Tongue (tissue), 2 donors: ENCODE data around the gene ELF3. TPM values are rescaled to one million over a fixed set of nuclear protein-coding genes. Genes with fewer than 3 reads are reported as not detected.
"Not testable (repeated sequence)": the region's sequence is repeated elsewhere in the genome, so short reads cannot be mapped to it uniquely, and the experiment has no call there.

ENCODE experiments used
- DNase-seq: peaks from one replicate; pipeline ENCODE4 v3.0.0-alpha.2; 2015
- total RNA-seq: library from RNA; depleted of rRNA; stranded (reverse); fragments of >200 nt; gene quantifications from one replicate; pipeline ENCODE4 v1.2.3, GENCODE V29; 2014

ELF3 gene
- total RNA-seq, result 122 TPM

DNA sequence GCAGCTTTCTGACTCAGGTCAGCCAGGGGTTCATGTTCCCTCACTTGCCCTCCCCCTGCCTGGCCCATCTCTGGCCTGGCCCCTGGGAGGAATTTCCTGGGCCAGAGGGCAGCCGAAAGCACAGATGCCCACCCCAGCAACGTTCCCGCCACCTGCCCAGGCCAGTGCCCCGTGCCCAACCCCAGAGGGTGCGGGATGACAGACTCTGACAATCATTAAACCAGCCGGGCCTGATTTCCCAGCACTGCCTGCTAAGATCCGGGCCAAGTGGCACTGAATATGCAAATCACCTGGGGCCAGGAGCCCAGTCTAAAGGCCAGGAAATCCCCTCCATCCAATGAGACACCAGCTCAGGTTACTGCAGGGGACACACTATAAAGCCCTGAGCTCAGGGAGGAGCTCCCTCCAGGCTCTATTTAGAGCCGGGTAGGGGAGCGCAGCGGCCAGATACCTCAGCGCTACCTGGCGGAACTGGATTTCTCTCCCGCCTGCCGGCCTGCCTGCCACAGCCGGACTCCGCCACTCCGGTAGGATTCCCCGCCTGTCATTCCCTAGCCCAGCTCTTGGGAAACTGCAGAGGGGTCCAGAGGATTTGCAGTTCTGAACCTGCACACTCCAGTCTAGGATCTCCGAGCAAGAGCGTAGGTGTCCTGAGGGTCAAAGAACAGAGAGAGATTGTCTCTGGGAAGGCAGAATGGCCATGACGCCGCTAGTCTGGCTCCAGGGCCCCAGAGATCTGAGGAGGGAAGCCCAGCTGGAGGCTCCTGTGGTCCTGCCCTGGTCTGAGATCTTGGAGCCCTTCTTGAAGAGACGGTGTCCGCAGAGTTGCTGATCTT, at the start of gene ELF3:
Gene ELF3, plus strand, starts transcription at position 408 of the 836 bp plus-strand sequence. CDS start 550 bp downstream, outside the sequence.
- peak; percentile 52 for DNase-seq

DNA sequence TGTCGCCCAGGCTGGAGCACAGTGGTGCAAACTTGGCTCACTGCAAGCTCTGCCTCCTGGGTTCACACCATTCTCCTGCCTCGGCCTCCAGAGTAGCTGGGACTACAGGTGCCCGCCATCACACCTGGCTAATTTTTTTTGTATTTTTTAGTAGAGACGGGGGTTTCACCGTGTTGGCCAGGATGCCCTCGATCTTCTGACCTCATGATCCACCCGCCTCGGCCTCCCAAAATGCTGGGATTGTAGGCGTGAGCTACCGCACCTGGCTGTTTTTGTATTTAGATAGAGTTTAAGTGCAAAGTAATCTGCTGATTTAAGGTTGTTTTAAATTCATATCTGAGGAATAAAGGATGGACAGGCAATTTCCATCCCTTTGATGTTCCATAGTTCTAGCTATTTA, 48.0 kb upstream of the ELF3 start:
- not testable (repeated sequence) for DNase-seq

DNA sequence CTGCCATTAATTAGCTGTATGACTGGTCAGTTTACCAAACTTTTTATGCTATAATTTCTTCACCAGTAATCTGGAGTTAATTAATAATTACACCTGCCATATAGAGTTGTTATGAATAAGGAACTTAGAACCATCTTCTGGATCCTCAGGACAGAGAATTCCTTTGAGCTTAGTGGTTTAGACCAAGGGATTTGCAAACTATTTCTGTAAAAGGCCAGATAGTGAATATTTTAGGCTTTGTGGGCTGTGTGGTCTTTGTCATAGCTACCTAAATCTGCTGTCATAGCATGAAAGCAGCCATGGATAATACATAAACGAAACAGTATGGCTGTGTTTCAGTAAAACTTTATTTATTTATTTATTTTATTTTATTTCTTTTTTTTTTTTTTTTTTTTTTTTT, 46.1 kb upstream of the ELF3 start:
- no peak for DNase-seq

DNA sequence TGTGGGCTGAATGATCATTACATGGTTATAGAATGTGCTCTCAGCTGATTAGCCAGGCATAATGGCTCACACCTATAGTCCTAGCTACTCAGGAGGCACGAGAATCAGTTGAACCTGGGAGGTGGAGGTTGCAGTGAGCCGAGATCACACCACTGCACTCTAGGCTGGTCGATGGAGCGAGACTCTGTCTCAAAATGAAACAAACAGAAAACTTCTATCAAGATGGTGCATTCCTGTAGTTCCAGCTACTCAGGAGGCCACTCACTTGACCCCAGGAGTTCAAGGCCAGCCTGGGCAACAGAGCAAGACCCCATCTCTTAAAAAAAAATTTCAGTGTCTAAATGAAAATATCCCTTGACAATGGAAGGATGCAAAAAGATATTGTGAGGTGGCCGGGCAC, 44.2 kb upstream of the ELF3 start:
- DNase-seq, result no peak

DNA sequence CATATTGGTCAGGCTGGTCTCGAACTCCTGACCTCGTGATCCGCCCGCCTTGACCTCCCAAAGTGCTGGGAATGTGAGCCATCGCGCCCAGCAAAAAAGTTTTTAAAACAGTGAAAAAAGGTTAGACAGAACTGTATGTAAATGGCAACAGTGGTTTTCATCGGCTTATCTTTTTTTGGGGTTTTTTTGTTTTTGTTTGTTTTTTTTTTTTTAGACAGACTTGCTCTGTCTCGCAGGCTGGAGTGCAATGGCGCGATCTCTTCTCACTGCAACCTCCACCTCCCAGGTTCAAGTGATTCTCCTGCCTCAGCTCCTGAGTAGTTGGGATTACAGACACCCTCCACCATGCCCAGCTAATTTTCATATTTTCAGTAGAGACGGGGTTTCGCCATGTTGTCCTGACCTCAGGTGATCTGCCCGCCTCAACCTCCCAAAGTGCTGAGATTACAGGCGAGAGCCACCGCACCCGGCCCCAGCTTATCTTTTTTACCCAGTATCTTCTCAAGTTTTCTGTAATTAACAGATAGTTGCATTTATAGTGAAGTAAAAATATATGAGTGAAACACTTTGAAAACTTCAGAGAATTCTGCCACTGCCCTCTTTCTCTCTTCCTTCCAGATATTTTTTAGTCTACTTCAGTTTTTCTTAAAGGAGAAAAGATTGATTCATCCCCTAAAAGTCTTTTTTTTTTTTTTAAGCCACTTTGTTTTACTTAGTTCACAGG, 42.0 kb upstream of the ELF3 start:
- no peak for DNase-seq

DNA sequence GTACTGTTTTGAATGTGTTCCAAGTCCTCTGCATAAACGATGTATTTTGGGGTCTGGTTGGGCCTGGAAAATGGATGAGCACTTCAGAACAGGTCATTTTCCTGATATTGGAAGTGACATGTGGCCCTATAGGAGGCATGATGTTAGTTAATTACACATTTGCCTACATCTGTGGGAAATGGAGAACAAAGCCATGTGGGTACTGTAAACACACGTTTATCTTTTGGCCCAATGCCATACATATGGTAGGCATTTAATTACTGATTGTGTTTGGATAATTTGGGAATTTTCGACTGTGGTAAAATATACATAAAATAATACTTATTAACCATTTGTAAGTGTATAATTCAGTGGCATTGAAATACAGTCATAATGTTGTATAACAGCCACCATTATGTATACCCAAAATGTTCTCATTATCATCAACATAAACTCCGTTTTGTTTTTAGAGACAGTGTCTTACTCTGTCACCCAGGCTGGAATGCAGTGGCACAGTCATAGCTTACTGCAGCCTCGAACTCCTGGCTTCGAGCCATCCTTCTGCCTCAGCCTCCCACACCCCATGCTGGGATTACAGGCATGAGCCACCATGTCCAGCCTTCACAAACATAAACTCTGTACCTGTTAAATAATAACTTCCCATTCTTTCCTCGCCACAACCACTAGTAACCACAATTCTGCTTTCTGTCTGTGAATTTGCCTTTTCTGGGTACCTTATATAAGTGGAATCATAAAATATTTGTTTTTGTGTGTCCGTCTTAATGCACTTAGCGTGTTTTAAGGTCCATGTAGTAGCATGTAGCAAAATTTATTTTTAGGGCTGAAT, 39.8 kb upstream of the ELF3 start:
- DNase-seq, result no peak

DNA sequence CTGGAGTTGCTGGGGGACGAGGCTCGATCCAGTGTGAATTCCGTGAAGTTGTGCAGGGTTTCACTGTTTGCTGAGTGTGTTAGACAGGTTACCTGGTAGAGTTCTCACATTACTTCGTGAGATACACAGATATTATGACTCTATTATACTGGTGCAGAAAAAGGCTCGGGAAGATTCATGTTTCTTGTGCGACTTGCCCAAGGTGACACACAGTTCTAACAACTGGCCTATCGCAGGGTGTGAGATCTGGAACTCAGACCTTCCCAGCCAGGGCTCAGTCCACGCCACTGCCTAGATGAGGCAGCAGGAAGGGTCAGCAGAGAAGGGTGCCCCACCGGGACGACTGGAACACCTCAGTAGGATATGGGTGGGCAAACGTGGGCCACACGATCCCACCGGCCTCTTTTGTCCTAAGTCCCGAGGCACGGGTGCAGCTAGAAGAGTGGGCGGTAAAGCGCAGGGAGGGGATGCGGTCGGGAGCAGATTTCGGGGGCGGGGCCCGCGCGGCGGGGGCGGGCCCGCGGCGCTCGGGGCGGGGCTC, 28.2 kb upstream of the ELF3 start:
- DNase-seq, result peak; percentile 75

DNA sequence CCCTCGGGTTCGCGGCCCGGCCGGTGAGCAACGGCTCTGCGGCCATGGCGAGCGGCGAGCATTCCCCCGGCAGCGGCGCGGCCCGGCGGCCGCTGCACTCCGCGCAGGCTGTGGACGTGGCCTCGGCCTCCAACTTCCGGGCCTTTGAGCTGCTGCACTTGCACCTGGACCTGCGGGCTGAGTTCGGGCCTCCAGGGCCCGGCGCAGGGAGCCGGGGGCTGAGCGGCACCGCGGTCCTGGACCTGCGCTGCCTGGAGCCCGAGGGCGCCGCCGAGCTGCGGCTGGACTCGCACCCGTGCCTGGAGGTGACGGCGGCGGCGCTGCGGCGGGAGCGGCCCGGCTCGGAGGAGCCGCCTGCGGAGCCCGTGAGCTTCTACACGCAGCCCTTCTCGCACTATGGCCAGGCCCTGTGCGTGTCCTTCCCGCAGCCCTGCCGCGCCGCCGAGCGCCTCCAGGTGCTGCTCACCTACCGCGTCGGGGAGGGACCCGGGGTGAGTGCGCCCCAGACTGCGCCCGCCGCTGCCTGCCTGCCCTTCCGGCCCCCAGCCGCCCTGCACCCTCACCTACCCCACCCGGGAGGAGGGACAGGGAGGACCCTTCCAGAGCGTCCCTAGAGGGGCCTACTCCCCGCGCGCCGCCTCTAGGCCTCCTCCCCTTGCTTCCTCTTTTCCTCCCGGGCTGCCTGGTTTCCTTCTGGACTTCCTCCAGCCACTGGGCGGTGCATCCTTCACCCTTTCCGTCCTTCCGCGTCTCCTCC, 27.6 kb upstream of the ELF3 start, which contains the start of gene RNPEP:
Gene RNPEP, plus strand, starts transcription at position 26 of the 757 bp plus-strand sequence. Its CDS starts 19 bp downstream, at position 45.
- peak; percentile 65 for DNase-seq

DNA sequence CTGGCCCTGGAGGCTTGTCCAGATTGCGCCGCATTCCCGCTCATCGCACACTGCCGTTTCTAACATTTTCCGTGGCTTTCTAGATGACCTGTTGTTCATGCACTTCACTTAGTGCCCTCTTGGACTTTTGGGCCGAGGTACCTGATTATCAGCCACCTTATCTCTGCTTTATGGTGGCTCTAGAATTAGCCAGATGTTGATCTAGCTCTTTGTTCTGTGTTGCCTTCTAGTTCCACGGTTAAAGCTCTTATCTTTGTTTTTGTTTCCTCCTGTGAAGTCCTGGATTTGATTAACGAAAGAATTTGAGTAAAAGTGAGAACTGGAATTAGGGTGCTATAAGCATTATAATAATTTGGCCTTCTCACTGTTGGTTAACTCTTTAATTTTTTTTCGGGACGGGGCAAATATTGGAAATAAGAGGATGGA, 27.0 kb upstream of the ELF3 start:
- DNase-seq, result no peak

DNA sequence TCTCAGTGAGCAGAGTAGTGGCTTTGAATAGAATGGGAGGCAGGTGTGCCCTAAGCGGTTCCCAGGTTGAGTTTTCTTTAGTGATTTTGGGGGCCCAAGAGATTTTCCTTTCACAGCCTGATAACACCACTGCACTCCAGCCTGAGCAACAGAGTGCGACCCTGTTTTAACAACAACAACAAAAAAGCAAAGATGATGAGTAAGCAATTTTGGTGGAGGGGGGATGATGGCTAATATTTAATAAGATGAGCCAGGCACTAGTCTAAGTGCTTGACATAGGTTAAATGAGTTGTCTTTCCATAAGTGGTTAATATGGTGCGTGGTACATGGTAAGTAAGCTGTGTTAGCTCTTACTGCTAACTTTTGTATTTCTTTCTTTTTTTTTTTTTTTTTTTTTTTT, 25.9 kb upstream of the ELF3 start:
- no peak for DNase-seq

DNA sequence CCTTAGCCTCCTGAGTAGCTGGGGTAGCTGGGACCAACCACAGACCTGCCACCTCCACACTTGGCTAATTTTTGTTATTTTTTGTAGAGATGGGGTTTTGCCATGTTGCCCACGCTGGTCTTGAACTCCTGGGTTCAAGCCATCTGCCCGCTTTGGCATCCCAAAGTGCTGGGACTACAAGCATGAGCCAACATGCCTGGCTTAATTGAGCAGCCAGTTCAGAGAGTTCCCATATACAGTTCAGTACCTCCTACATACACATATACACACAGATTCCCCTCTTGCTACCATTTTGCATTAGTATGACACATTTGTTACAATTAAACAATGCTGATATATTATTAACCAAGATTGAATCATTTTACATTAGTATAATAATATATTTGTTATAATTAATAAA, 25.0 kb upstream of the ELF3 start:
- no peak for DNase-seq

DNA sequence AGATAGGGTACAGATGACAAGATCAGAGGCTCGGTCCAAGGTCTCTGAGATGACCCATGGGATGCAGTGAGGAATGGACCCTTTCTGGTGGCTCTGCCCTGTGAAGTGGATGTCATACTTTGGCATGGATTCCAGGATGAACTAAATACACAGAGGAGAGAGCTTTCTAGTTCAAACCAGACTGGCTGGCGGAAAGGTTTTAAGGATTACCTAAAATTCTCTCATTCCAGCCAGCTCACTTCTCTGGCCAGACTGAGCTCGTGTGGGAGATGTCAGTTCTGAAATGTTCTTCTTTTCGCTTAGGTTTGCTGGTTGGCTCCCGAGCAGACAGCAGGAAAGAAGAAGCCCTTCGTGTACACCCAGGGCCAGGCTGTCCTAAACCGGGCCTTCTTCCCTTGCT, 21.8 kb upstream of the ELF3 start:
- no peak for DNase-seq

DNA sequence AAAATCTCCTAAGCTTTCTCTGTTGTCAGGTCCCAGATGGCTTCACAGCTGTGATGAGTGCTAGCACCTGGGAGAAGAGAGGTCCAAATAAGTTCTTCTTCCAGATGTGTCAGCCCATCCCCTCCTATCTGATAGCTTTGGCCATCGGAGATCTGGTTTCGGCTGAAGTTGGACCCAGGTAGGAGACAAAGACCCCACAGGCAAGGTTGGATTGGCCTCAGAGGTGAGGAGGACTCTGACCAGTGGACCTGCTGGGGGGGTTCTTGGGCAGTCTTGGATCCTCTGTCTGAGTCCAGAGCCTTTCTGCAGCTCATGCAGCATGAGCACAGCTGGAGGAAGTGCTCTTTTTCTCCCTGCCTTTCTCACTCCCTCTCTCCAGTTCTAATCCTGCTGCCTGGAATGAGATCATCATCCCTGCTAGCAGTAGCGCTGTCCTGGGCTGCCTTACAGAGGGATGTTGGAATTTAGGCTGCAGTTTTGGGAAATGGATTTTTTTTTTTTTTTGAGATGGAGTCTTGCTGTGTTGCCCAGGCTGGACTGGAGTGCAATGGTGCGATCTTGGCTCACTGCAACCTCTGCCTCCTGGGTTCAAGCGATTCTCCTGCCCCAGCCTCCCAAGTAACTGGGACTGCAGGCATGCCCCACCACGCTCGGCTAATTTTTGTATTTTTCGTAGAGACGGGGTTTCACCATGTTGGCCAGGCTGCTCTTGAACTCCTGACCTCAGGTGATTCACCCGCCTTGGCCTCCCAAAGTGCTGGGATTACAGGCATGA, 20.8 kb upstream of the ELF3 start:
- DNase-seq, result no peak

DNA sequence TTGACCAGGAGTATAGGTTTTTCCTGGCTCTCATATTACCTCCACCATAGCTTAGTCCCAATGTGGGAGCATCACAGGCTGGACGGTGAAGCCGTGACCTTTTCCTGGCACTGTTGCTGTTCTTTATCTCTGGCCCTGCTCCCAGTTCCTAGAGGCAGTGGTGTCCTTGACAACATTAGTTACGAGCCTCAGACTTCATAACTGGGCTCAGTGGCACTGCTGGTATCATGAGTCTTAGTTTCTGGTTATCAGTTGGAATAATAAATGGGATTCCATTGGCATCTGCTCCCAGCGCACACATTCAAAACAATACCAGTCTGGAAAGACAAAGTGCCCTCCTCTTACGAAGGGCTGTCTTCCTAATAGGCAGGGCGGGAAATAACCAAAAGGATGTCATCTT, 20.0 kb upstream of the ELF3 start:
- no peak for DNase-seq

DNA sequence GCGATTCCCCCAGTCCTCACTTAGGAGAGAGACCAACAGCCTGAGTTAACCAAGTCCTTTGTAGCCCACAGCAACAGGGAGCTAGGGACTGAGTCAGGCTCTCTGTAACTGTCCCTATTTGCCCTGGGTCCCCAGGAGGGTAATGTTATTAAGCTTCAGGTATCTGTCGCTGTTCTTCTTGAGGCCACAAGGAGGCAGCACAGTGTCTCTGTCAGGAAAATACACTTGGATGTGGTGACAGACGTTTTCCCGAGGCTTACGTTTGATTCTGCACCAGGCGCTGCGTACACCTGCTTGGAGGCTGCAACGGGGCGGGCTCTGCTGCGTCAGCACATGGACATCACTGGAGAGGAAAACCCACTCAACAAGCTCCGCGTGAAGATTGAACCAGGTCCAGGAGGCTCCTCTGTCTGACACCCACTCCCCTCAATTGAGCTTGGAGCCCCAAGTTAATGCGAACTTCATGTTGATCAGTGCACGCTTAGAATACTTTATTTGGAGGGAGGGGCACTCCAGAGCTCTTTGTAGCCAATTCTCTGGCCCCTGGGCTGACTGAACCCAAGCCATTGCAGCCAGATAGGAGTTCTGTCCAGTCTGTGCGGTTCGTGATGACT, 10.7 kb upstream of the ELF3 start:
- DNase-seq, result peak; percentile 65

DNA sequence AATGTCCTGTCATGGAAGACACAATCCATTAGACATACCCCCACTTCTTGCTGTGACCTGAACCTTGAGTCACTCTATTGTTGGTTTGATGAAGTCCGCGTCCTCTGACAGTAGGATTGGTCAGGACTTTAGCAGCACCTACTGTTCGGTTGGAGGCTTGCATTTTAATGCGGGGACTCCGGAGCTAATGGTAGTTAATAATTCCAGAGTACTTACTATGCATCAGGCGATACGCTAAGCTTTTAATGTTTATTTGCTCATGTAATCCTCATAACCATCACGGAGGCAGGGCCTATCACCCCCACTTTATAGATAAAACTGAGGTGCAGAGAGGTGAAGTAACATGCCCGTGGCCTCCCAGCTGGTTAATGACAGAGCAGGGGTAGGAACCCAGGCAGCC, 7.9 kb upstream of the ELF3 start:
- DNase-seq, result no peak

DNA sequence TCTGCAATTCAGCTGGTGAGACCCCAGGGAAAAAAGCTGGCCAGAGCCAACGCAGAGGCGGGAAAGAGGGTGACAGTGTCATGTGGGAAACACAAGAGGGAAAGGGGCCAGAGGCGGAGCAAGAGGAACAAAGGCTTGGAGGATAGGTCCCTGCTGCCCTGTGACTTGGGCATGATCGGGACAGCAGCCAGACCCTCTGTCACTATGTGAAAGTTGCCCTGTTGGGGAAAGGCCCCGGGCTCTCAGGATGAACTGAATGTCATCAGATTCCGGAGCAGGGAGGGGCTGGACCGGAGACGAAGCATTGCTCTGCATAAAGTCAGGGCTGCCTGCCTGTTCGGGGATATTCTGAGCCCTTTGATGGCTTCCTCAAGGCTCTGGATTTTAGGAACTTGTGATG, 5.7 kb upstream of the ELF3 start:
- no peak for DNase-seq

DNA sequence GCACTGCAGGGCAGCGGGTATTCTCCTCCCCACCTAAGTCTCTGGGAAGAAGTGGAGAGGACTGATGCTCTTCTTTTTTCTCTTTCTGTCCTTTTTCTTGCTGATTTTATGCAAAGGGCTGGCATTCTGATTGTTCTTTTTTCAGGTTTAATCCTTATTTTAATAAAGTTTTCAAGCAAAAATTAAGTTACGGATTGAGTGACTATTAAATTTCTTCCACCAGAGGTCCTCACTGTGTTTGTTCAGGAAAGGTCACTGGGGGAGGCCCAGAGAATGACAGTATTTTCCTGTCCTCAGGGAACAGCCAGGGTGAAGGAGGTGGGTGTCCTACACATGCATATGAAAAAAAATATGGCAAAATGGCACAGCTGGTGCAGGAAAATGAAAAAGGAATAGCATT, 4.4 kb upstream of the ELF3 start:
- DNase-seq, result no peak

DNA sequence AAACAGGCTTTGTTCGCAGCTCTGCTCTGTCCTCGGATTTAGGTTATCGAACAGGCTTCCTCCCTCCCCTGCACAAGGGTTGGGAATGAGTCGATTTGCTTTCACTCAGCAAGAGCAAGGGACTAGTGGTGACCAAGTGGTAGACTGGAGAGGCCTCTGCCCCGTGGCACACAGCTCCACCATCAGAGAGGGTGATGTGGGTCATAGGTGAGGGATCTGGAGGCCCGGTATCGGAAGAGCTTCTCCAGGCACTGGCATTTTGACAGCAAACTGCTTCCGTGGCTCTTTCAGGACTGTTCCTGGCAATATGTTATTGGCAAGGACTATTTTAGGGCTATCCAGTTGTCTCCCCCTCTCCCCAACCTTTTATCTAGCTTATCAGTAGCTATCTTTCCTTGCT, 3.1 kb upstream of the ELF3 start:
- no peak for DNase-seq

DNA sequence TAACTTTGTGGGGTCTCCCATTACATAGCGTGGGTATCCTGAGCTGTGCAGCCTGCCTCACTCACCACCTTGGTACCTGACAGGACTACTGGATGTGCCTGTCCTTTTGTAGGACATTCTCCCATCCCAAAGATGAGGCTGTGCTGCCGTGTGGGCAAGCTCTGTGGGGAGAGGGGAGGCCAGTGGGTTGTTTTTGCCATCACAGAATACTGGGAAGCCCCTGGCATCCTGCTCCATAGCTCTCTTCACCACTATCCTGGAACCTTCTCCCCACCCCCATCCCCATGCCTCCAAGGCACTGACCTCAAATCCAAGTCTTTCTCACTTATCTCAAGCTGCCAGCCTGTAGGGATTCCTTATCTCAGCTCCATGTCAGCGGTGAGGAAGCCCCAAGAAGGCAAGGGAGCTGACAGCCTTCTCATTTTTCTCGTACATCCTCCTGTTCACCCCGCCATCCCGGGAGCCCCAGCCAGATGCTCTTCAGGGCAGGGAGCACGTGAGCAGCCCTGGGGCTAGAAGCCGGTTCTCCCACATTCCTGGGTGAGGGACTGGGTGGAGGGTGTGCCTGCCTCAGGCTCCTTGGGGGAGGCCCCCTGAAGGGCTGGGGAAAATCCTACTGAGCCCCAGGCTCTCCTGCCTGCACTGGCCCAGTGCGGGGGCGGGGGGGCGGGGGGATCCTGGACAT, 2.4 kb upstream of the ELF3 start:
- DNase-seq, result peak; percentile 67
